GM04503 (cell line): ENCODE data around the gene UBXN6.

Source experiments
- DNase-seq: peaks from one replicate; pipeline ENCODE4 v3.0.0-alpha.2; 2012; ENCODE audit warnings: low read depth

UBXN6 gene

DNA sequence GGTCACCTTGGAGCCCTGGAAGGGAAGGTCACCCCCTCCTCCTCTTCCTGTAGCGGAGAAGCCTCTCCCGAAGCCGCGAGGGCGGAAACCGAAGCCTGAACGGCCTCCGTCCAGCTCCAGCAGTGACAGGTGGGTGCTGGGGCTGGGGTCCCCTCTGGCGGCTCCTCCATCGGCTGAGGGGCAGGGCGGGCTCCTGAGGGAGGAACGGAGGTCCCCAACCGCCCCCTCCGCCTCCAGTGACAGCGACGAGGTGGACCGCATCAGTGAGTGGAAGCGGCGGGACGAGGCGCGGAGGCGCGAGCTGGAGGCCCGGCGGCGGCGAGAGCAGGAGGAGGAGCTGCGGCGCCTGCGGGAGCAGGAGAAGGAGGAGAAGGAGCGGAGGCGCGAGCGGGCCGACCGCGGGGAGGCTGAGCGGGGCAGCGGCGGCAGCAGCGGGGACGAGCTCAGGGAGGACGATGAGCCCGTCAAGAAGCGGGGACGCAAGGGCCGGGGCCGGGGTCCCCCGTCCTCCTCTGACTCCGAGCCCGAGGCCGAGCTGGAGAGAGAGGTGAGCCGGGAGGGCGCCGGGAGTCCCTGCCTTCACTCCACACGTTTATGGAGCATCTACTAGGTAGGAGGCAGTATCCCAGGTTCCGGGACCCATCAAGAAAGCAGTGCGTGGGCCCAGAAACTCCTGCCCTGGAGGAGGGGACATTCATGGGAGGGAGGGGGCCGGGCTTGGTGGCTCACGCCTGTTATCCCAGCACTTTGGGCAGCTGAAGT, 36.5 kb upstream of the UBXN6 start:
- DNase-seq, result no peak

DNA sequence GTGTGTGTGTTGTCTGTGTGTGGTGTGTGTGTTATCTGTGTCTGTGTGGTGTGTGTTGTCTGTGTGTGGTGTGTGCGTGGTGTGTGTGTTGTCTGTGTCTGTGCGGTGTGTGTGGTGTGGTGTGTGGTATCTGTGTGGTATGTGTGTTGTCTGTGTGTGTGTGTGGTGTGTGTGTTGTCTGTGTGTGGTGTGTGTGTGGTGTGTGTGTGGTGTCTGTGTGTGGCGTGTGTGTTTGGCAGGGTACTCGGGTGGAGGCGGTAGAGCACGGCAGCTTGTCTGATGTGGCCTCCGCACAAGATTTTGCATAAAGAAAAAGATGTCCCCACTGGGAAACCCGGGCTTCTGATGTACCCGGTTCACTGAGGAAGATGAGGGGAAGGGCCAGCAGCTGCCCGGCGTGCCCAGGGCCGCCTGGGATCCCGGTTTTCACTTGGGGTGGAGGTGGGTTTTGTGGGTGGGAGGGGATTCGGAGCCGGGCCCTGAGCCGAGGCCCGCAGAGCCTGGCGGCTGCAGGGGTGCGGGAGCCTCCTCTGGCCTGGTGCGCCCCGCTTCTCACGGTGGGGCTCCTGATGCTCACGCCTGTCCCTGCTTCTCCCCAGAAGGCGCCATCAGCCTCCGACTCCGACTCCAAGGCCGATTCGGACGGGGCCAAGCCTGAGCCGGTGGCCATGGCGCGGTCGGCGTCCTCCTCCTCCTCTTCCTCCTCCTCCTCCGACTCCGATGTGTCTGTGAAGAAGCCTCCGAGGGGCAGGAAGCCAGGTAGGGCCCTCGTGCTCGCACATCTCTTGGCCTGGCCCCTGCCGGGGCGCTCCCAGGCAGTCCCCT, 35.7 kb upstream of the UBXN6 start:
- no peak for DNase-seq

DNA sequence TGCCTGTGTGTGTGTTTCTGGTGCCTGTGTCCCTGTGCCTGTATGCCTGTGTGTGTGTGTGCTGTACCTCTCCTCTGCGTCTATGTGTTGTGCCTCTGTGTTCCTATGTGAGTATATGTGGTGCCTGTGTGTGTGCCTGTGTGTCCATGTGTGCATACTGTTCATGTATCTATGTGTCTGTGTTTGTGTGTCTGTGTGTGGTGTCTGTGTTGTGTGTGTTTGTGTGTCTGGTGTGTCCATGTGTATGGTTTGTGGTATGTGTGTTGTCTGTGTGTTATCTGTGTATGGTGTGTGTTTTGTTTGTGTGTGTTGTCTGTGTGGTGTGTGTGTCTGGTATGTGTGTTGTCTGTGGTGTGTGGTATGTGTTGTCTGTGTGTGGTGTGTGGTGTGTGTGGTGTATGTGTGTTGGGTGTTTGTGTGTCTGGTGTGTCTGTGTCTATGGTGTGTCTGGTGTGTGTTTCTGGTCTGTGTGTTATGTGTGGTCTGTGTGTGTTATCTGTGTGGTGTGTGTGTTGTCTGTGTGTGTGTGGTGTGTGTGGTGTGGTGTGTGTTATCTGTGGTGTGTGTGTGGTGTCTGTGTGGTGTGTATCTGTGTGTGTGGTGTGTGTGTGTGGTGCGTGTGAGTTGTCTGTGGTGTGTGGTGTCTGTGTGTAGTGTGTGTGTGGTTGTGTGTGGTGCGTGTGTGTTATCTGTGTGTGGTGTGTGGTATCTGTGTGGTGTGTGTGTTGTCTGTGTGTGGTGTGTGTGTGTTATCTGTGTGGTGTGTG, 34.9 kb upstream of the UBXN6 start:
- no peak for DNase-seq

DNA sequence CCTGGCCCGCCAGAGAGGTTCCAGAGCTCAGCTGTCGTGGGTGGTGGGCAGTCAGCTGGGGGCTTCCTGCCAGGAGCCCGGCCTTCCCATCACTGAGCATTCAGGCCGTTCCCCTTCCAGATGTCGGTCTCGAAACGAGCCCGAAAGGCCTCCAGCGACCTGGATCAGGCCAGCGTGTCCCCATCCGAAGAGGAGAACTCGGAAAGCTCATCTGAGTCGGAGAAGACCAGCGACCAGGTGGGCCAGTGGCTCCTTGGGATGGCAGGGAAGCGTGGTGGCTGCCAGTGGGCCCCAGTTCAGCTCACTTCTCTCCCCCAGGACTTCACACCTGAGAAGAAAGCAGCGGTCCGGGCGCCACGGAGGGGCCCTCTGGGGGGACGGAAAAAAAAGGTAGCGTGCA, 33.9 kb upstream of the UBXN6 start:
- DNase-seq, result no peak

DNA sequence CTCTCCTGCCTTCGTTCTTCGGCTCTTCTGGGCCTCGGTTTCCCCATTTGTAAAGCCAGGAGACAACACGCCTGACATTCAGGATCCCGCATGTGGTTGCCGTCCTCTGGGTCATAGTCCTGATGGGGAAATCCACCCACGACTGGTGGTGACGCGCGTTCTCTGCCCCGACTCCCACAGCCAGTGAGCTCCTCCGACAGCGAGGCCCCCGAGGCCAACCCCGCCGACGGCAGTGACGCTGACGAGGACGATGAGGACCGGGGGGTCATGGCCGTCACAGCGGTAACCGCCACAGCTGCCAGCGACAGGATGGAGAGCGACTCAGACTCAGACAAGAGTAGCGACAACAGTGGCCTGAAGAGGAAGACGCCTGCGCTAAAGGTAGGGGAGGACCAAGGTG, 30.9 kb upstream of the UBXN6 start:
- no peak for DNase-seq

DNA sequence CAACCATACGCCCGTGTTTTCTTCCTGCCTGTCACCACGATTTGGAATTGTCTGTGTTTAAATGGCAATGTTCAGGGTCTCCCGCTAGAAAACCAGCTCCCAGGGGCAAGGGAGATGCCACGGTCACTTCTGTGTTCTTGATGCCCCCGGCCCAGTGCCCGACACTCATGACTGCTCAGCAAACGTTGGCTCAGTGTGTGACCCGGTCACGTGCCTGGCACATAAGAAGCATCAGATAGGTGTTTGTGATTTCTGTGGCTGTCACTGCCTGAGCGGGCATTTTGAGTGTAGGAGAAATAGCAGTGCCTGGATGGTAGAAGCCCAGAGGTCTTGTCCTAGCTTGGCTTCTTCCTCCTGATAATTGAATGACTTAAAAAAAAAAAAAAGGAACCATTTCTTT, 30.0 kb upstream of the UBXN6 start:
- DNase-seq, result no peak

DNA sequence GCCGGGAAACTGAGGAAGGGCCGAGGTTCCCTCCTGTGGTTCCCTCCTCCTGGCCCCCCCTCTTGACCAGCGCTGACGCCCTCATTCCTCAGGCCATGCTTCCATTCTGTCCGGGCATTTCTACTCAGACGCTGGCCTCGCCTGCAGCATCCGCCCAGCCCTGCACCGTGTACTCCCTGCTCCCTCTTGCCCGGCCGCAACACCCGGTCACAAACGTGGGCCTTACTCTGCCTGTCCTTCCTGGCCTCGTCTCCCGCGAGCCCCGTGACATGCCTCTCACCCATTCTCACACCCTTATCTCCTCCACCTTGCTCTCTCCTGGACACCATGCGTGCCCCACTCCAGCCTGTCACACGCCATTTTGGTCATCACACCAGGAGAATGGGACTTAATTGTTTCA, 25.8 kb upstream of the UBXN6 start:
- no peak for DNase-seq

DNA sequence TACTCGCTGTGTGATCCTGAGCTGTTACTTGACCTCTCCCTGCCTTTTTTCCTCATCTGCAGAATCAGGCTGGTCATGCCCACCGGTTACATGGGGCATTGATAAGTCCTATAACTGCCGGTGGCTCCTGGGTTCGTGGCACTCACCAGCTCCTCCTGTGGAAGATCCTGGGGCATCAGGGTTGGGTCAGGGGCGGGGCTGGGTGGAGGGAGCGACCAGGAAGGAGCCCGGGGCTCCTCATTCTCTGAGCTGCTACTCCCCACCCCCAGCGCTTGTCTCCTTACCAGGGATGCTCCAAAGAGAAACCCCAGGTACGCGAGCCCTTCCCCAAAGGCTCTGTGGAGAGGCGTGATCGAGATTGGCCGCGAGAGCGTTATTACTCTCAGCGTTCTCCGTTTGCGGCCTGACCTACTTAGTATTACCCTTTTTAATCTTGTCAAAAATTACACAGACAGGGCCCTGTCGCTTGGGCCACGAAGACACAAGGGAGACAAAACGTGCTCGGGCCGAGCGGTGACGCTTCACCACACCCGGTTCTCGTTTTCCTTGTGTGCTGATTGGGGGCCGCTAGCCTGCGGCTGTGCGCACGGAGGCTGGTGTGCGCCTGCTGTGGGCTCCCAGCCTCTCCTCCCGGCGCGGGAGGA, 25.2 kb upstream of the UBXN6 start:
- DNase-seq, result no peak

DNA sequence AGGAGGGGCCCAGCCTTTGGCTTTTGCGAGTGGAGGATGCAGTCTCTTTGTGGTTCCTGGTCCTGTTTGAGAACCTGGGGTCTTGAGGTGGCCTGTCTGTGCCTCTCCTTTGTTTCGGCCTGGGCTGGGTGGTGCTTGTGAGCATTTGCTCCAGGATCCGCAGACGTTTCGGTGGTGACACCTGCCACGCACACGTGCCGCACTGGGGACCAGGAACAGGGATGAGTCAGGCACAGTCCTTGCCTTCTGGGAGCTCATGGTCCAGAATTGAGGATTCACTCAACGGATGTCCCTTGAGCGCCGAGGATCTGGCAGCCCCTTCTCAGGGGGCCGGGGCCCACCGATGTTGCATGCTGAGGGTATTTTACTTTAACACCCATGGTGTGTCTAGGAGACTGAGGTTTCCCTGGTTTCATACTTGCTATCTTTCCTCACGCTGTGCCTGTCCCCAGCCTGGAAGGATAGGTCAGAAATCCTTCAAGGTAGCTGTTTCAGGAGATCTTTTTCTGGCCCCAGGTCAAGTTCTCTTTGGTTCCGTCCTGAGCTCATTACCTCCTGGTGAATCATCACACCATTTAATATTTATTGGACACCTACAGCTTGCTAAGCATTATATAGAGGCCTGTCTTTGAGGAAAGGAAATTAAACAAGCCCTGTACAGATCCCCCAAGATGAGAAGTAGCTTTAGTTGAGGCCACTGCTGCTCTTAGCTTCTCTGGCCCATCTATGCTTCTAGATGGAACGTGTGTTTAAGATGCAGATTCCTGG, 19.6 kb upstream of the UBXN6 start:
- DNase-seq, result no peak

DNA sequence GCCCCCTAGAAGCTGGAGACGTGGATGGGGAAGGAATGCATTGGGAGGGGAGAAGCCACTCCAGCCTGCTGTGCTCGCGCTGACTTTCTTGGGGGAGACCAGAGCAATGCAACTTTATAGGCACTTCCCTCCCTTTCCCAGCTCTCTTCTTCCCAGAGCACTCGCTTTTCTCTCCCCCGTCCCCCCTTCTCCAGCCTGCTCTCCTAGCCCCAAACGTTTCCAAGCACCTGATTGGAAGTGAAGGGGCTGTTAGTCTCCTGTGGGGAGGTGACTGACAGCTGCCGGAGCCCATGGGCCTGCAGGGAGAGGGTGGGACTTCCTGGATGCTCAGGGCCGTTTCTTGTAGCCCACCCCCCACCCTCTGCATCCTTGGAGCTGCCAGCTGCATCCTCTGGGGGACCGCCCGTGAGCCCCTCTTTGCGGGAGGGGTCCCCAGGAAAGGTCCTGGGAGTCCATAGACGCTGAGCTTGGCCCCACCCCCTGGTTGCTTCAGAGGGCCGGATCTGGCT, 17.0 kb upstream of the UBXN6 start:
- DNase-seq, result peak; percentile 7

DNA sequence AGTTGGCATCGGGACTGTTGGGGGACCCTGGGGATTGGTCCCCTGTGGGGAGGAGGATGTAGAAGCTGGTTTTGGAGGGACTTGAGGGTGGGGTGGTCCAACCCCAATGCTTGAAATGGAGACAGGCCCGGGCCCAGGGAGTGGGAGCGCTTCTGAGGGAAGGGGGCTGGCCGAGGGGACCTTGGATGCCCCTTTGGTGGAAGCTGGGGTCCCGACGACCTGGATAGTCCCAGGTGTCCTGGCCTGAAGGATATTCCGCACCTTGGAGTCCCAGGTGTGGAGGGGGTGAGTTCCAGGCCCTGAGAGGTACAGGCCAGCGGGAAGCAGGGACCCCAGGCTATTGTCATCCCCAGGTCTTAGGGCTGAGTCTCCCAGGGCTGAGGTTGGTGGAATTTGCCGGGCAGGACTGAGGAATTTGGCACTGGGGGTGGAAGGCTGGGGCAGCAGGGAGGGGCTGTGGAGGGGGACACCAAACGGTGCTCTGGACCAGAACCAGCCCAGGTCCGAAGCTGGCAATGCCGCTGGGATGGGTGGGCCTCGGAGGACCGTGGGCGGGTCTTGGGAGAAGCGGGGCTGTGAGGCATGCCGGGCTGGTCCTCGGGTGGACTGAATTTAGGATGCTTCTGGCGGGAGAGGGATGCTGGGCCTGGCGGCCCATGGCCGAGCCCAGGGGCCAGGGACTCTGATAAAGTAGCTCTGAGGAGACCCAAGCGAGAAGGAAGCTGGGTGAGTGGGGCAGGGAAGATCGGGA, 16.3 kb upstream of the UBXN6 start:
- no peak for DNase-seq

DNA sequence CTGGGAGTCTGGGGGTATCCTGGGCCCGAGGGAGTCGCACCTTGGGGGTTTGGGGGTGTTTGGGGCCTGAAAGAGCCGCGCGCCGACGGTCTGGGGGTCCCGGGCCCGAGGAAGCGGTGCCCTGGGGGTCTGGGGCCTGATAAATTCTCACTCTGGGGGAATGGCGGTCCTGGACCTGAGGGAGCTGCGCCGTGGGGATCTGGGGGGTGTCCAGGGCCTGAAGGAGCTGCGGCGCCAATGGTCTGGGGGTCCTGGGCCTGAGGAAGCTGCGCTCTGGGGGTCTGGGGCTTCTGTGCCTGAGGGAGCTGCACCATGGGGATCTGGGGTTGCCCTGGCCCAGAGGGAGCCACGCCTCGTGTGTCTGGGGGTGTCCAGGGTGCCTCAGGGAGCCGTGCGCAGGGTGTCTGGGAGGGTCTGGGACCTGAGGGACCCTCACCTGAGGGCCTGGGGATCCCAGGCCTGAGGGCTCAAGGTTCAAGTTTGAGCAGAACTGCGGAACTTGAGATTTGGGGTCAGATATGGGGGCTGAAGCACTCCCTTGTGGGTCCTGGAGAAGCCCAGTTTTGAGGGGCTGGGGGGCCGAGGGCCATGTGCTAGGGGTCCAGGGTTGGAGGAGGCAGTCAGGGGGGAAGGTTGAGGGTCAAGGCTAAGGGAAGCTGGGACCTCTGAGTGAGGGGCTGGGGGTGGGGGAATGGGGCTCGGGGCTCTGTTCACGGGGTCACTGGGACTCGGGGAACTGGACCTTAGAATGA, 15.6 kb upstream of the UBXN6 start:
- no peak for DNase-seq

DNA sequence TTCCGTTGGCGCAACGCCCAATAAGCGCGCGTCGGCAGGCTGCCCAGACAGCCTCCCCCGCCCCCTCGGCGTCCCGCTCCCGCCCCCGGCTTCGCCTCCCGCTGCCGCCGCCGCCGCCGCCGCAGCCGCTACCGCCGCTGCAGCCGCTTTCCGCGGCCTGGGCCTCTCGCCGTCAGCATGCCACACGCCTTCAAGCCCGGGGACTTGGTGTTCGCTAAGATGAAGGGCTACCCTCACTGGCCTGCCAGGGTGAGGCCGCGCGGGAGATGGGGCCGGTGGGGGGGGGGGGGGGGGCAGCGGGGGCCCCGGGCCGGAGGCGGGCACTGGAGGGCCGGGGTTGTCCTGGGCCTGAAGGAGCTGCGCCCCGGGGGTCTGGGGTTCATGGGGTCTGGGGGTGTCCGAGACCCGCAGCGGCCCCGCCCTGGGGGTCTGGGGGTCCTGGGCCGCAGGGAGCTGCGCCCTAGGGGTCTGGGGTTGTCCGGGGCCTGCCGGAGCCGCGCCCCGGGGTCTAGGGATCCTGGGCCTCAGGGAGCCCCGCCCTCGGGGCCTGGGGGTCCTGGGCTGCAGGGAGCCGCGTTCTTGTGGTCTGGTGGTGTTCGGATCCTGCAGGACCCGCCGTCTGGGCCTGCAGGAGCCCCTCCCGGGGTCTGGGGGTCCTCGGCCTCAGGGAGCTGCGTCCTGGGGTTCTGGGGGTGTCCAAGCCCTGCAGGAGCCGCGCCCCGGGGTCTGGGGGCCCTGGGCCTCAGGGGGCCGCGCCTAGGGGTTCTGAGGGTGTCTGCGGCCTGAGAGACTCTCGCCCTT, 14.8 kb upstream of the UBXN6 start, which contains the start of gene HDGFL2:
Gene HDGFL2, plus strand, starts transcription at position 124 of the 801 bp plus-strand sequence. Its CDS starts 54 bp downstream, at position 178.
- no peak for DNase-seq

DNA sequence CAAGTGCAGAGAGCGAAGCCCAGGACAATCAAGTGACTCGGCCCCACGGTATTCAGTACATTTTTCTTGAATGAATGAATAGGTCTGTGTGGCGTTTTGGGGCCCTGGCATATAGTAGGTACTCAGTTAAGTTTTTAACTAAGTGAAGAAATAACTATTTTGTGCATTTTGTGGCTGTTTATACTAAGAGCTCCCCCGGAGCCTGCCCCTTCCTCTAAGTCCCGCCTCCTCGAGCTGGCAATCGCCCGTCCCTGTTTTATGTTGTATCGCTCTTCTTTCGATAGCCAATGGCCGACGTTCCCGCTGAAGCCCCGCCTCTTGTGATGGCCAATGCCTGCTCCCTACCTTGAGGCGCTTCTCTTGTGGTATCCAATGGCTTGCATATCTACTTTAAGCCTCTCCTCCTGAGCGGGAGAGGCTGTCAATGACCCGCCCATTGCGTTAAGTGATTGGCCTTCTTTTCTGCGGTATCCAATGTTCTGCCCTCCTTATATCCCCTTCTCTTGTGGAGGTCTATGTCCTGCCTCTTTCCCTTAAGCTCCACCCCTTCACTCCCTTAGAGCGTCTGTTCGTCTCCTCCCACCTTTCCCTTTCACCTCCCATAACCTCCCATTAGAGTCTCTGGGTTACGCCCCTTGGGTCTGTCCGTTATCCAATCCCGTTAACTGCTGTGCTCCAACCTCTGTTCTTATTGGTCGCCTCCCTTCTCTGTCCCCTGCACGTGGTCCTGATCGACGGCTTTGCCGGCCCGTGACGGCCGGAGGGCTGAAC, 14.0 kb upstream of the UBXN6 start:
- DNase-seq, result peak; percentile 100

DNA sequence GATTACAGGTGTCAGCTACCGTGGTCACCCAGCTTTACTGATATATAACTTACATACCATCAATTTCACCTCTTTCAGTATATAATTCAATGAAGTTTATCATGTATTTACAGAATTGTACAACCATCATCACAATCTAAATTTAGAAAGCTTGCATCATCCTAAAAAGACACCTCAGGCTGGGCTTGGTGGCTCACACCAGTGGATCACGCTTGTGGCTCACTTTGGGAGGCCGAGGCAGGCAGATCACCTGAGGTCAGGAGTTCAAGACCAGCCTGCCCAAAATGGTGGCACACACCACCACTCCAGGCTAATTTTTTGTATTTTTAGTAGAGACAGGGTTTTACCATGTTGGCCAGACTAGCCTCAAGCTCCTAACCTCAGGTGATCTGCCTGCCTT, 10.2 kb upstream of the UBXN6 start:
- no peak for DNase-seq

DNA sequence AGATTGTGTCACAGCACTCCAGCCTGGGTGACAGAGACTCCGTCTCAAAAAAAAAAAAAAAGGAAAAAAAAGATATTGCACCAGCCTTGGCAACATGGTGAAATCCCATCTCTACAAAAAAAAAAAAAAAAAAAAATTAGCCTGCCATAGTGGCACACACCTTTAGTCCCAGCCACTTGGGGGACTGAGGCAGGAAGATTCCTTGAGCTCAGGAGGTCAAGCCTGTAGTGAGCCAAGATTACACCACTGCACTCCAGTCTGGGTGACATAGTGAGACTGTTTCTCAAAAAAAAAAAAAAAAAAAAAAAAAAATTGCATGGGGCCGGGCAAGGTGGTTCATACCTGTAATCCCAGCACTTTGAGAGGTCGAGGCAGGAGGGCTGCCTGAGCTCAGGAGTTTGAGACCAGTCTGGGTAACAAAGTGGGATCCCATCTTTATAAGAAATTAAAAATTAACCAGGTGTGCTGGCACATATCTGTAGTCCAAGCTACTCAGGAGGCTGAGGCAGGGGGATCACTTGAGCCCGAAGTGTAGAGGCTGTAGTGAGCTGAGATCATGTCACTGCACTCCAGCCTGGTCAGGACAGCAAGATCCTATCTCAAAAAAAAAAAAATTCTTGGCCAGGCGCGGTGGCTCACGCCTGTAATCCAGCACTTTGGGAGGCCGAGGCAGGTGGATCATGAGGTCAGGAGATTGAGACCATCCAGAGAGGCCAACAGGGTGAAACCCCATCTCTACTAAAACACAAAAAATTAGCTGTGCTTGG, 7.4 kb upstream of the UBXN6 start:
- DNase-seq, result no peak
